CD4-positive, alpha-beta memory T cell (primary cell): ENCODE results near the gene ST6GALNAC6. TPM values are rescaled to one million over a fixed set of nuclear protein-coding genes. Genes with fewer than 3 reads are reported as not detected.
A peak's percentile ranks its signal among the peaks of the same experiment; 100 is the strongest.

Experiments
- CTCF ChIA-PET: fragments of 350-600 bp; sonication (Branson Sonifier 250); formaldehyde crosslinking; loops from one replicate; lab custom pipeline; 2021; ENCODE audit warnings: inconsistent platforms; ENCODE audit not compliant: partially characterized antibody; lab: Charles Lee
- POLR2A ChIA-PET: fragments of 350-600 bp; sonication (Branson Sonifier 250); formaldehyde crosslinking; loops from one replicate; lab custom pipeline; 2021; ENCODE audit not compliant: partially characterized antibody; lab: Charles Lee
- DNase-seq, 5 donors: peaks; one replicate each; pipeline versions ENCODE4 v3.0.0 to v3.0.0-alpha.2; 2020 to 2022; ENCODE audit warnings: mixed read lengths in 1 of 5
- H3K27ac ChIP-seq: one replicate; pipeline ENCODE4 v1.7.0; 2013; ENCODE audit warnings: low read depth, low read length
- H3K27me3 ChIP-seq: 2 replicates; pipeline ENCODE4 v1.7.0; 2013; ENCODE audit warnings: mild to moderate bottlenecking, low read length, moderate library complexity; ENCODE audit not compliant: insufficient read depth
- H3K36me3 ChIP-seq: 2 replicates; pipeline ENCODE4 v1.7.0; 2013; ENCODE audit warnings: mild to moderate bottlenecking, low read length, moderate library complexity; ENCODE audit not compliant: insufficient read depth
- H3K4me1 ChIP-seq: 2 replicates; pipeline ENCODE4 v1.7.0; 2013; ENCODE audit warnings: mild to moderate bottlenecking, low read length, moderate library complexity; ENCODE audit not compliant: insufficient read depth
- H3K4me3 ChIP-seq, 2 donors: one replicate each; pipeline ENCODE4 v1.7.0; 2013; ENCODE audit warnings: low read length in 2 of 2, mild to moderate bottlenecking in 1 of 2
- H3K9me3 ChIP-seq, 2 donors: one replicate each; pipeline ENCODE4 v1.7.0; 2013; ENCODE audit warnings: low read length in 2 of 2, control low read depth in 1 of 2; ENCODE audit not compliant: control insufficient read depth in 1 of 2
- H3K27ac Mint-ChIP-seq, 7 donors: one replicate each; pipeline ENCODE4 v1.8.0; 2020 to 2021; ENCODE audit warnings: mixed read lengths in 7 of 7, mild to moderate bottlenecking in 6 of 7, inconsistent platforms in 3 of 7, moderate library complexity in 3 of 7
- H3K27me3 Mint-ChIP-seq, 2 donors: one replicate each; pipeline ENCODE4 v1.8.0; 2020 to 2021; ENCODE audit warnings: mixed read lengths in 2 of 2
- H3K36me3 Mint-ChIP-seq, 2 donors: one replicate each; pipeline ENCODE4 v1.8.0; 2020 to 2021; ENCODE audit warnings: mixed read lengths in 2 of 2, inconsistent platforms in 1 of 2, mild to moderate bottlenecking in 1 of 2
- H3K4me1 Mint-ChIP-seq, 4 donors: one replicate each; pipeline ENCODE4 v1.8.0; 2020 to 2021; ENCODE audit warnings: mixed read lengths in 4 of 4, mild to moderate bottlenecking in 1 of 4
- H3K4me3 Mint-ChIP-seq, 8 donors: one replicate each; pipeline ENCODE4 v1.8.0; 2020 to 2021; ENCODE audit warnings: mixed read lengths in 8 of 8, mild to moderate bottlenecking in 7 of 8, moderate library complexity in 6 of 8, inconsistent platforms in 3 of 8
- H3K9me3 Mint-ChIP-seq, 8 donors: one replicate each; pipeline ENCODE4 v1.8.0; 2020 to 2021; ENCODE audit warnings: mixed read lengths in 8 of 8, mild to moderate bottlenecking in 5 of 8, inconsistent platforms in 3 of 8, moderate library complexity in 1 of 8
- intact Hi-C: fragments of 100-400 bp; cut with micrococcal nuclease; formaldehyde crosslinking; loops from one replicate; pipeline ENCODE4 v1.15.1; 2023
- polyA plus RNA-seq, 2 donors: library from polyadenylated mRNA; unstranded; fragments of 300-500 nt; fragmentation: Illumina TruSeq; gene quantifications; one replicate each; pipeline ENCODE4 v1.2.3, GENCODE V29; 2021
- total RNA-seq, 2 experiments: library from RNA; stranded (reverse); gene quantifications; one replicate each; pipeline ENCODE4 v1.2.3, GENCODE V29; 2021

Gene ST6GALNAC6
- total and polyA plus RNA-seq, 4 experiments from 2014 or later, result 45.2 to 127 (median 85.5) TPM

DNA sequence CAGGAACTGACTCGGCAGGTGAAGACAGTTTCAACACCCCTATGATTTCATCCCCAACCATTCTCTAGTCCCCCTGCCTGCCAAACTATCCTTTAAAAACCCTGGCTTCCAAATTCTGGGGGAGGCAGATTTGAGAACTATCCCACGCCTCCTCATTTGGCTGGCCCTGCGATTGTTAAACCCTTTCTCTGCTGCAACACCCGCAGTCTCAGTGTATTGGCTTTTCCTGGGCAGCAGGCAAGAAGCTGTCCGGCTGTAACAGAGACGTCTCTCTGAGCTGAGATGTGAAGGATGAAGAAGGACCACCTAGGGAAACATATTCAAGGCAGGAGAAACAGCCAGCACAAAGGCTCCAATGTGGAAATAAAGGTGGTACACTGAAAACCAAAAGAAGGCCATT lies 6.6 kb downstream of the ST6GALNAC6 start:
- Mint-ChIP-seq H3K27me3 (no peaks in the 10 kb centered on the region), H3K9me3 (peaks cover 0 to 13% (median 0%) of the 10 kb centered on the region in 8 donors), H3K36me3 (peaks cover 58 to 74% of the 10 kb centered on the region in 2 donors), H3K4me1 (peaks cover 0 to 48% (median 19%) of the 10 kb centered on the region in 4 donors), H3K4me3 (peak overlapping the region in 1 of 8 donors; percentile 13), H3K27ac (peak overlapping the region in 5 of 7 donors; percentile 23 to 84 (median 60))
- DNase-seq, result no peak
- peaks cover 15% of the 10 kb centered on the region for H3K4me1 ChIP-seq
- H3K36me3 ChIP-seq, result peaks cover 63% of the 10 kb centered on the region
- H3K27ac ChIP-seq, result no peak overlapping the region
- no peaks in the 10 kb centered on the region for H3K9me3 ChIP-seq
- ChIA-PET POLR2A (interaction anchor here (1.2 kb wide), 1 partner anchor 13 kb away, joined by 4 read pairs; no protein-coding TSS in a partner anchor), CTCF (interaction anchor here (0.6 to 1.4 kb wide), 4 partner anchors 10 to 112 kb away, joined by 3 read pairs; no protein-coding TSS in a partner anchor)
- no peaks in the 10 kb centered on the region for H3K27me3 ChIP-seq
- H3K4me3 ChIP-seq, result no peak overlapping the region
- intact Hi-C loops, result no loop called here

DNA sequence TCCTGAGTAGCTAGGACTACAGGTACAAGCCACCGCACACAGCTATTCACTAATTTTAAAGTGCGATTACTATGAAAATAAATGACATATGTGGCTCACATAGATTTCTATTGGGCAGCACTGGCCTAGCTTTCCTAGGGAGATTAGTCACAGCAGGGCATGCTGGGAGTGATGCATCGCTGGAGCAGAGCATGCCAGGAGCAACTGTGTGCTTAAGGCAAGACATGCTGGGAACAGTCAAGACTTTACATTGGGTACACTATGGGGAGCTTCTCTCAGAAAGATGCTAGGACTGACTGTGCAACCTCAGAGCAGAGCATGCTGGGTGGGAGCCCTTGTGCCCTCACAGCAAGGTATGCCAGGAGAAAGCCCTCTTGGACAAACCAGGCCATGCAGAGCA lies 9.3 kb downstream of the ST6GALNAC6 start:
- H3K27ac ChIP-seq, result no peak overlapping the region
- H3K4me3 ChIP-seq, result no peak overlapping the region
- intact Hi-C loops, result no loop called here
- H3K27me3 Mint-ChIP-seq, result no peaks in the 10 kb centered on the region
- H3K36me3 Mint-ChIP-seq, result peaks cover 52 to 78% of the 10 kb centered on the region in 2 donors
- H3K36me3 ChIP-seq, result peaks cover 71% of the 10 kb centered on the region
- no peaks in the 10 kb centered on the region for H3K9me3 ChIP-seq
- POLR2A ChIA-PET, result interaction anchor here (1.0 to 1.8 kb wide), 4 partner anchors 9 to 20 kb away, joined by 3 to 7 read pairs (median 4); no protein-coding TSS in a partner anchor
- H3K27me3 ChIP-seq, result no peaks in the 10 kb centered on the region
- CTCF ChIA-PET, result interaction anchor here (1.0 to 2.2 kb wide), 5 partner anchors 20 to 386 kb away, joined by 3 to 9 read pairs (median 3); no protein-coding TSS in a partner anchor
- DNase-seq, result no peak
- H3K4me3 Mint-ChIP-seq, result no peak overlapping the region
- H3K4me1 ChIP-seq, result no peaks in the 10 kb centered on the region
- H3K27ac Mint-ChIP-seq, result no peak overlapping the region
- H3K4me1 Mint-ChIP-seq, result peaks cover 0 to 29% (median 13%) of the 10 kb centered on the region in 4 donors
- H3K9me3 Mint-ChIP-seq, result peaks cover 0 to 8% (median 0%) of the 10 kb centered on the region in 8 donors

DNA sequence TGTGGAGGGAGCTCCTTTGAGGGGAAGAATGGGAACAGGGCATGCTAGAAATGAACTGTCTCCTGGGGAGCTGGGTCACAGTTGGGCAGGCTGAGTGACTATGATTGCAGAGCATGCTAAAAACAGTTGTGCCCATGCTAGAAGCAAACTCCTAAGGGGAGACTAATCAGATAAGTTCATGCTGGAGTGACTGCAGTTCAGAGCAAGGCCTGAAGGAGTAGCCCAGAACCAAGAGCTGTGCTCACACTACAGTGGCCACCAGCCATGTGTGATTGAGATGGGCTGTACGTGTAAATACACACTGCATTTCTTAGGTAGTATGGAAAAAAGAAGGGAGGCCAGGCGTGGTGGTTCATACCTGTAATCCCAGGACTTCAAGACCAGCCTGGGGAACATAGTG lies 11.6 kb downstream of the ST6GALNAC6 start:
- no peak overlapping the region for H3K4me3 Mint-ChIP-seq
- CTCF ChIA-PET, result no interaction called here
- Histone ChIP-seq H3K27me3 (no peaks in the 10 kb centered on the region), H3K4me3 (no peak overlapping the region), H3K27ac (no peak overlapping the region), H3K4me1 (no peaks in the 10 kb centered on the region), H3K36me3 (peaks cover 51% of the 10 kb centered on the region), H3K9me3 (no peaks in the 10 kb centered on the region)
- peak overlapping the region in 1 of 7 donors; percentile 54 for H3K27ac Mint-ChIP-seq
- DNase-seq, result peak in 1 of 5 donors; percentile 9
- intact Hi-C loops, result no loop called here
- POLR2A ChIA-PET, result no interaction called here
- peaks cover 33 to 72% of the 10 kb centered on the region in 2 donors for H3K36me3 Mint-ChIP-seq
- H3K27me3 Mint-ChIP-seq, result no peaks in the 10 kb centered on the region
- peaks cover 0 to 2% (median 0%) of the 10 kb centered on the region in 8 donors for H3K9me3 Mint-ChIP-seq
- H3K4me1 Mint-ChIP-seq, result peaks cover 0 to 25% (median 15%) of the 10 kb centered on the region in 4 donors

- Histone ChIP-seq H3K27ac (no peak overlapping the region), H3K4me1 (no peaks in the 10 kb centered on the region), H3K27me3 (no peaks in the 10 kb centered on the region), H3K36me3 (peaks cover 43% of the 10 kb centered on the region), H3K4me3 (no peak overlapping the region), H3K9me3 (no peaks in the 10 kb centered on the region)
- H3K27ac Mint-ChIP-seq, result peak overlapping the region in 4 of 7 donors; percentile 12 to 57 (median 26)
- no peaks in the 10 kb centered on the region for H3K9me3 Mint-ChIP-seq
- H3K36me3 Mint-ChIP-seq, result peaks cover 24 to 65% of the 10 kb centered on the region in 2 donors
- intact Hi-C loops, result no loop called here
- POLR2A ChIA-PET, result interaction anchor here (1.5 kb wide), 1 partner anchor 18 kb away, joined by 5 read pairs; no protein-coding TSS in a partner anchor
- H3K4me3 Mint-ChIP-seq, result no peak overlapping the region
- peak in 1 of 5 donors; percentile 5 for DNase-seq
- H3K4me1 Mint-ChIP-seq, result peaks cover 0 to 20% (median 13%) of the 10 kb centered on the region in 4 donors
- H3K27me3 Mint-ChIP-seq, result no peaks in the 10 kb centered on the region
- CTCF ChIA-PET, result no interaction called here
These were observed 12.9 kb downstream of the ST6GALNAC6 start for GRCh38 chr9:127886401-127886972.

DNA sequence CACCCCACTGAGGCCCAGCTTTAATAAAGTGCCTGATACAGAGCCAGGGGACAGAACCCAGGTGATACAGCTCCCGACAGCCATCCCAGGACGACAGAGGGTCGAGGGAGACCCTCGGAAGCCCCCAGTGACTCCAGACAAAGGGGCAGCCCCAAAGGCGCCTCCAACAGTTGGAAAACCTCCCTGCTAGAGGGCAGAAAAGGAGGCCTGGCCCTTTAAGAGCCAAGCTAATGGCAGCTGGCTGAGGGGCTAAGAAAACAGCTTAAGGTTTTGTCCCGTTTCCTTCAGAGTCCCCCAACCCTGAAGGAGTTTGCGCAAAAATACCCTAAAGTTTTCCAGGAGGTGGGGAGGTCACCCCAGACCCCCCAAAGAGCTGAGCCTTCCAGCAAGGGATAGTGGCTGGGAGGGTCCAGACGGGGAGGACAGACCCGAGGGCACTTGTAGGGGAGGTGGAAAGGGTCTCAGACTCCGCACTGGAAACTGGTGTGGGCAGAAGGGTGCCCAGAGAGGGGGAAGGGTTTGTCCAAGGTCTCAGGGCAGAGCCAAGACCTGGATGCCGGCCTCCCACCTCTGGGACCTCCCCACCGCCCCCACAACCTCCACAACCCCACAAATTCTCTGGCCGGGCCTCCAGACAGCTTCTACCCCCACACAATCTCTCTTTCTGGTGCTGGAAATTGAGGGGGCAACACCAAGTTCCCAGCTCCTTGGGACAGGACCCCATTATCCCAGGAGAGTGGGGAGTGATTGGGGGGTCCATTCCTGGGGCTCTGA lies 13.7 kb downstream of the ST6GALNAC6 start:
- peak overlapping the region in 4 of 7 donors; percentile 2 to 73 (median 44) for H3K27ac Mint-ChIP-seq

DNA sequence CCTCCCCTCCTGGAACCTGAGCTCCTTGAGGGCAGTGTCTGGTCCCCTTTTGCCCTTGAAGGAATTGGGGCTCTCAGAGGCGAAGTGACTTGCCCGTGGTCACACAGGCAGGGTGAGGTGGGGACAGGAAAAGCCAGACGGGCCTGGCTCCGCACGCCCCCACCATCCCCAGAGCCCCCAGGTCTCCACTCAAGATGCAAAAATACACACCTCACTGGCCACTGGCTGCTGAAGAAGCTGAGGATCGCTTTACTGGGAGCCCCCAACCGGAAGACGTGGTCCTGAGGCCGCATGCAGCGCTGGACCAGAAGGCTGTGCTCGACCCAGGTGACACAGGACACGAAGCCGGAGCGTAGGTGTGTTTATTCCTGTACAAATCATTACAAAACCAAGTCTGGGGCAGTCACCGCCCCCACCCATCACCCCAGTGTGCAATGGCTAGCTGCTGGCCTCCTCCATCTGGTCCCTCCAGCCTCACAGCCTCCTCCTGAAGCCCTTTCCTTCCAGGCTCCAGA lies 14.4 kb downstream of the ST6GALNAC6 start:
- H3K4me3 ChIP-seq, result no peak overlapping the region
- intact Hi-C loops, result no loop called here
- no peak for DNase-seq
- no peaks in the 10 kb centered on the region for H3K27me3 ChIP-seq
- Mint-ChIP-seq H3K4me3 (no peak overlapping the region), H3K36me3 (peaks cover 17 to 51% of the 10 kb centered on the region in 2 donors), H3K4me1 (peaks cover 0 to 13% (median 9%) of the 10 kb centered on the region in 4 donors), H3K27ac (peak overlapping the region in 3 of 7 donors; percentile 52 to 73 (median 57)), H3K27me3 (no peaks in the 10 kb centered on the region), H3K9me3 (no peaks in the 10 kb centered on the region)
- H3K27ac ChIP-seq, result no peak overlapping the region
- H3K9me3 ChIP-seq, result no peaks in the 10 kb centered on the region
- H3K4me1 ChIP-seq, result no peaks in the 10 kb centered on the region
- CTCF ChIA-PET, result interaction anchor here (0.9 to 1.3 kb wide), 2 partner anchors 13 to 150 kb away, joined by 3 read pairs; partner anchors contain the start of gene TOR2A
- H3K36me3 ChIP-seq, result peaks cover 32% of the 10 kb centered on the region
- POLR2A ChIA-PET, result interaction anchor here (0.9 to 1.5 kb wide), 2 partner anchors 20 to 31 kb away, joined by 3 to 5 read pairs; no protein-coding TSS in a partner anchor

More for the DNA sequence above, 13.7 kb downstream of the ST6GALNAC6 start:
- no peak overlapping the region for H3K27ac ChIP-seq
- ChIA-PET POLR2A (interaction anchor here (0.9 to 1.5 kb wide), 2 partner anchors 19 to 30 kb away, joined by 3 to 5 read pairs; no protein-coding TSS in a partner anchor), CTCF (interaction anchor here (0.9 to 1.3 kb wide), 2 partner anchors 14 to 151 kb away, joined by 3 read pairs; partner anchors contain the start of gene TOR2A)
- Mint-ChIP-seq H3K4me1 (peaks cover 0 to 15% (median 11%) of the 10 kb centered on the region in 4 donors), H3K4me3 (no peak overlapping the region), H3K27me3 (no peaks in the 10 kb centered on the region), H3K9me3 (no peaks in the 10 kb centered on the region), H3K36me3 (peaks cover 17 to 57% of the 10 kb centered on the region in 2 donors)
- no peak overlapping the region for H3K4me3 ChIP-seq
- peaks cover 39% of the 10 kb centered on the region for H3K36me3 ChIP-seq
- intact Hi-C loops, result no loop called here
- no peak for DNase-seq
- no peaks in the 10 kb centered on the region for H3K4me1 ChIP-seq
- H3K9me3 ChIP-seq, result no peaks in the 10 kb centered on the region
- H3K27me3 ChIP-seq, result no peaks in the 10 kb centered on the region
